Heart left ventricle (tissue), 13 donors: Measurements from ENCODE around the gene NECTIN1.

ENCODE experiments used
- CTCF ChIP-seq, 12 donors: fragments of 200-600 bp; sonication (generic) in 4 of 12; IDR thresholded peaks; one replicate each; pipeline versions ENCODE4 v1.5.0 to v1.8.0; 2018 to 2022; ENCODE audit warnings: antibody characterized with exemption in 12 of 12, mild to moderate bottlenecking in 5 of 12
- POLR2A ChIP-seq, 2 donors: fragments of 450-650 bp; IDR thresholded peaks; one replicate each; pipeline ENCODE4 v1.6.1; 2017; ENCODE audit warnings: antibody characterized with exemption in 2 of 2, mild to moderate bottlenecking in 2 of 2, moderate library complexity in 2 of 2
- donor health status: ischemic (EF 13 %, LVEDD 7.1; RV severe dilation, severe dysfunction).
- donor health status: DM: no; HTN: yes; CAD: no.
- donor health status: DM: no; HTN: no; CAD: no.
- donor health status: ischemic (EF 25% LVEDD 6.9; RV normal size, moderate dysfunction).
- donor health status: ischemic (EF 25% LVEDD 5.7; RV mildly dilated, moderate dysfunction).
- donor health status: ischemic (EF 35%, LVEDD 5.7; RV mildly dilated, moderate dysfunction).
- donor health status: nonischemic (EF 11% LVEDD 7.7; RV severe dilation, severe dysfunction).
- donor health status: DM: yes; HTN: yes; CAD: no.
- donor health status: PGD.
- donor health status: ischemic (EF 29% LVEDD 5.4; RV normal size, mild dysfunction).
- donor health status: nonischemic (EF 23%, LVEDD 6.1; RV moderate dilation, normal function).

DNA sequence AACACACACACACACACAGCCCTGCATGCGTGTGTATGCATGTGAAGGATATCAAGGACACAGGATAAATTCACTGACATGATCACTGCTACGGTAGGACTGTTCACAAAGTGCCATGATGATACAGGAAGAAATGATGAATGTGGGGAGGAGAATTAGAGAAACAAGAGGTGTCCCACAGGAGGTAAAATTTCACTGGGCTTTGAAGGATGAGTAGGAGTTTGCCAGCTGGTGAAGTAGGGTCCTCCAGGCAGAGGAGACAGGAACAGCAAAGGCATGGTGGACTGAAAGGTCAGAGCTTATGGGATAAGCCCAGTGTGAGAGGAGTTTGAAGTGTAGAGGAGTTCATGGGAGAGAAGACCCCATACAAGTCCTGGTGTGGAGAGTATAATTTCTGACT lies 18.6 kb downstream of the NECTIN1 start:
- TF ChIP-seq CTCF (IDR thresholded peaks at IDR 0.05) (no peak), POLR2A (IDR thresholded peaks at IDR 0.05) (no peak)
